Putamen (tissue), 1 donor: ENCODE data around the gene DRAXIN.
A peak's percentile ranks its signal among the peaks of the same experiment; 100 is the strongest.

ENCODE experiments used
- DNase-seq: peaks from one replicate; pipeline ENCODE4 v3.0.0-alpha.2; 2016; ENCODE audit warnings: low spot score

The DRAXIN gene

DNA sequence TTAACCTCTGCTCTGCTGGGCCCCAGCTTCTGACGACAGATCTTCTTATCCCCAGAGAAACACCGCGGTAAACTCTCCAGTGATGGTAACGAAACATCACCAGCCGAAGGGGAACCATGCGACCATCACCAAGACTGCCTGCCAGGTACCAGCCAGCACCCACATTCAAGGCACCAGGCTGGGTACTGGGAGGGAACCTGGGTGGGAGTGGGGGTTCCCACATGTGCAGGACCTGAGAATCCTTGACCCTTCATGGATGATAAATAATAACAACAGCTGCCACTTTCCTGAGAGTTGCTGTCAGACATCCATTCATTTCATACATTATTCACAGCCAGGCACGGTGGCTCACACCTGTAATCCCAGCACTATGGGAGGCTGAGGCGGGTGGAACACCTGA lies 20.8 kb downstream of the DRAXIN start:
- DNase-seq, result no peak

DNA sequence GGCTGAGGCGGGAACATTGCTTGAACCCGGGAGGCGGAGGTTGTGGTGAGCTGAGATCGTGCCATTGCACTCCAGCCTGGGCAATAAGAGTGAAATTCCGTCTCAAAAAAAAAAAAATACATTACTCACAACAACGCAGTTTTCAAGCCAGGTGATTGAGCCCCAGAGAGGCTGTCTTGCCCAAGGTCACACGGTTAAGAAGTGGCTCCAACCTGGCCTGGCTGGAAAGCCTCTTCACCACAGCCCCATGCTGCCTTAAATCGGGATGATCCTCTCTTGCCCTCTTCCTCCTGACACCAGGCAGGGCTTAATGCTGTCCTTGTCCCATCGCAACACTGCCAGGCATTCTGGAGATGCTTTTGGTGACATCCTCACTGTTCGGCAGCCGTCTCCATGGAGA lies 21.6 kb downstream of the DRAXIN start:
- DNase-seq, result no peak

DNA sequence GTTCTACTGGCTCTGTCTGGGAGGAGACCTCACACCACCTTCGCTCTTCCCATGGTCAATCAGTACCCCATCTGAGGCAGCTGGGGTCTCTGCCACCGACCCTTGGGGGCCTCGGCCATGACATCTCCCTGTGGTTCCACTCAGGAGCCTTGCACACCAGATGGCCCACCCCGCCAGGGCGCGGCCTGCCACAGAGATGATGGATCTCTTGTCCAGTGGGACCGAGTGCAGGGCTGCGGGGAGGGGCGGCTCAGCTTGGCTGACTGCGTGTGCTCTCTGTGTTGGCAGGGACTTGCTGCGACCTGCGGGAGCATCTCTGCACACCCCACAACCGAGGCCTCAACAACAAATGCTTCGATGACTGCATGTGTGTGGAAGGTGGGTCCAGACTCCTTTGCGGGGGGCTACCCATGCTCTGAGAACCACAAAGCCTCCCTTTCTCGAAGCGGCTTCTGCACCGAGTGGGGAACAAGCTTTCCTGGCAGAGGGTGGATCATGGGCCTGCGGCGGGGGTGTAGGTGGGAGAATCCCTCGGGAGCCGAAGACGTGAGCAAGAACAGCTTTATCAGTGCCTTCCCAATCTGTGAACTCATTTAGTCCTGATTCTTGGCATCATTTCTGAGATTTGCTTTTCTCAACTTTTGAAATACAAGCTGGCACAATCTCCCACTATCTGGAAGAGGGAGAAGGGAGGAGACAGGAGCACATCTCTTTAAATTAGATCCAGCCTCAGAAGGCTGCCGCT lies 23.5 kb downstream of the DRAXIN start:
- no peak for DNase-seq

DNA sequence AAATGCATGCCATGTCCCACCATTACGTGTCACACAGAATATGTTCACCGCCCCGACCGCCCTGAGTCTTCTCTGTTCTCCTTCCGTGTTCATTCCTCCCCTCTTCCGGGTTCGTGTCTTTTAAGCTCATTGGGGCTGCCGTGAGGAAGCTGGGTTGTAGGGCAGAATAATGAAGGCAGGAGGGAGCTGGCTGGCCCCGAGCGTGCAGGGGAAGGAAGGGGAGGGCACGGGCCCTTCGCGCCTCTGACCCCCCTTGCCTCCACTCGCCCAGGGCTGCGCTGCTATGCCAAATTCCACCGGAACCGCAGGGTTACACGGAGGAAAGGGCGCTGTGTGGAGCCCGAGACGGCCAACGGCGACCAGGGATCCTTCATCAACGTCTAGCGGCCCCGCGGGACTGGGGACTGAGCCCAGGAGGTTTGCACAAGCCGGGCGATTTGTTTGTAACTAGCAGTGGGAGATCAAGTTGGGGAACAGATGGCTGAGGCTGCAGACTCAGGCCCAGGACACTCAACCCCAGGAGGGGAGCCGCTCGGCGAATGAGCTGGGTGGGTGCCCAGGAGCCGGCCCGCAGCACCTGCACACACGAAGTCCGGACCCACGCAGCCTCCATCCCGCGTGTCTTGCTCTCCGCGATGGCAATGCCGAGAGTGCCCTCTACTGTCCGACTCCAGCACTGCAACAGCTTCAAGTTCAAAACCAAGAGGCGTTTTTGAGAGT lies 28.0 kb downstream of the DRAXIN start:
- DNase-seq, result peak; percentile 82

DNA sequence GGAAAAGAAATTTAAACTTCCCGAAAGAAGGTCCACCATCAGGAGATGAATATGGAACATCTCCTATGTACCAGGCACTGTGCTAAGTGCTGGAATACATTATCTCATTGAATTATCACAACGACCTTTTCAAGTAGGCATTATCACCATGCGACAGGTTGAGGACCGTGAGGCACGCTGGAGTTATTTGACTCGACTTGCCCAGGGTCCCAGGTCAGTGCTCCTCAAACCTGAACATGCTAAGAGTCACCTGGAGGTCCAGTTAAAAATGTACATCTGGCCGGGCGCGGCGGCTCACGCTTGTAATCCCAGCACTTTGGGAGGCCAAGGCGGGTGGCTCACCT lies 28.5 kb downstream of the DRAXIN start:
- DNase-seq, result no peak

DNA sequence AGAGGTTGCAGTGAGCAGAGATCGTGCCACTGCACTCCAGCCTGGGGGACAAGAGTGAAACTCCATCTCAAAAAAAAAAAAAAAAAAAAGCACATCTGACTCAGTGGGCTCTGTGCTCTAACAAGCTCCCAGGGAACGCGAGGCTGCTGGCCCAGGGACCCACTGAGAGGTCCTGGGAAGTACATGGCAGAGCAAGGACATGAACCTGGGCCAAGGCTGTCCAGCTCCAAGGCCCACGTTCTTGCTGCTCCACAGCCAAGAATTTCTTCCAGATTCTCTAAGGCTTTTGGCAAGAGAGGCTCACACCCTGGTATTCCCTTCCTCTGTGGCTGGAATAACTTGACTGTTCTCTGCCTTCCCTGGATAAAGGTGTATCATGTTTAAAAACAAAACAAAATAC lies 29.0 kb downstream of the DRAXIN start:
- no peak for DNase-seq

DNA sequence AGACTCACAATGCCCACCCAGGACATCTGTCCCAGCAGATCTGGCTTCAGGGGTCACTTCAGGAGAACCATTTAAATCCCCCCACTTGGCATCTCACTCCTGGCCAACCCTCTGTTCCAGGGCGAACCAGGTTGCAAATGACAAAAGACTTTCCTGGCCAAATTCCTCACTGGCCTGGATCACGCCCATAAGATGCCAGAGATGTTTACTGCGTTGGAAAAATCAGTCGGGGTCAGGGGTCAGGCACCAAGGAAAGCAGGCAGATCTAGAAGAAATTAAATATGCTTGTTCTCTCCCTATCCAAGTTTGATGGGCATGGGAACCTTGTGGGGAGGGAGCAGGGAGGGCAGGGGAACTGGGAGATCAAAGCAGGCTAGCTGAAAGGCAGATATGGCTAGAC lies 29.8 kb downstream of the DRAXIN start:
- DNase-seq, result no peak

DNA sequence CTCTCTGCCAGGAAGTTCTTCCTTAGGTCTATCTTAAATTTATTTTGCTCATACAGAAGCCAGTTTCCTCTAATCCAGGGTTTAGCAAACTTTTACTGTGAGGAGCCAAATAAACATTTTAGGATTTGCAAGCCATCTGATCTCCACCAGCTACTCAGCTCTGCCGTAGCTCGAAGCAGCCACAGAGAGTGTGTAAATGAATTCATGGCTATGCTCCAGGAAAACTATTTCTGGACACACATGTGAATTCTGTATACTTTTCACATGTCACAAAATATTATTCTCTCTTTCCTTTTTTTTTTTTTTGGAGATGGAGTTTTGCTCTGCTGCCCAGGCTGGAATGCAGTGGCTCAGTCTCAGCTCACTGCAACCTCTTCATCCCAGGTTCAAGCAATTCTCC lies 31.0 kb downstream of the DRAXIN start:
- DNase-seq, result no peak

DNA sequence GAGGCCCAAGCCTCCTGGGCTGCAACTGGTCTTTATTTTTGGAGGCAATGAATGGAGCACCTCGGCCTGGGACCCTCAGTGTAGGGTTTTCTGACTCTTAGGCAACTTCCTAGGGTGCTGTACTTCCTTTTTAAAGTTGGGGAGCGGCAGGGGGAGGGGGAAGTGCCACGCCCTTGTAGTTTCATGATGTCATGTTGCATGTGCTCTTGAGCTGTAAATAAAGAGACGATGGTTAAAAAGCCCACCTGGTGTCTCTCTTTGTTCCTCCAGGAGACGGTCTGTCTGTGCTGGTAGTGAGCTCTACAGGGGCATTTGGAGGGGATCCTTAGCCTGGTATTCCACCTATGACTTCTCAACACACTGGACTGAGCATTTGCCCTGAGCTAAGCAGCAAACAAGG lies 34.1 kb downstream of the DRAXIN start:
- DNase-seq, result no peak

DNA sequence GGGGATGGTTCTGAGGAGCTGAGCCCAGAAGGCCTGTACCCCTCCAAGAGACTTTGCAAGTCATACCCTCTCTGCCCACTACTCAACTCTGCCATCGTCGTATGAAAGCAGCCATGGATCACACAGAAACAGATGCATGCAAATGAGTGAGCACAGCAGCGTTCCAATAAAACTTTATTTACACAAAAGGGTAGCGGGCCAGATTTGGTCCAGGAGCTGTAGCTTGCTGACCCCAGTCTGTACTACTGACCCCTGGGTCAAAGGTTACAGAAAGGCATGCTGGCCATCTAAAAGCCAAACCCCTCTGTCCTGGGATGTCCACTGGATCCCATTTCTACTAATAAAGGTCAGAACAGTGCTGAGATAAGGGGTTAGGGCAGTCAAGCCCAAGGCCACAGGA lies 35.6 kb downstream of the DRAXIN start:
- DNase-seq, result no peak

DNA sequence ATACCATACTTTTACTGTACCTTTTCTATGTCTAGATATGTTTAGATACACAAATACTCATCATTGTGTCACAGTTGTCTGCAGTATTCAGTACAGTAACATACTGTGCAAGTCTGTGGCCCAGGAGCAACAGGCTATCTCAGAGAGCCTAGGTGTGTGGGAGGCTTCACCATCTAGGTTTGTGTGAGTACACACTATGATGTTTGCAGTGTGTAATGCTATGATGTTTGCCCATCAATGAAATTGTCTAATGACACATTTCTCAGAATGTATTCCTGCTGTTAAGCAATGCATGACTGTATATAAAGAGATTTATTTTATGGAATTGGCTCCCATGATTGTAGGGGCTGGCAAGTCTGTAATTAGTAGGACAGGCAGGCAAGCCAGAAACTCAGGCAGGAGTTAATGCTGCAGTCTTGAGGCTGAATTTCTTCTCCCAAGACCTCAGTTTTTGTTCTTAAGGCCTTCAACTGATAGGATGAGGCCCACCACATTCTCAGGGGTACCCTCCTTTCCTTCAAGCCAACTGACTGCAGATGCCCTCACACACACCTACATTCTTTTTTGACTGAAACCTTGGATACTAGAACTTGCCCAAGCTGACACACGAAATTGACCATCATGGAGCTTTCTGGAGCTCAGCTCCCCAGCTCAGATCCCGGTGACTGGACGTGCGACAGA lies 36.8 kb downstream of the DRAXIN start:
- DNase-seq, result no peak

DNA sequence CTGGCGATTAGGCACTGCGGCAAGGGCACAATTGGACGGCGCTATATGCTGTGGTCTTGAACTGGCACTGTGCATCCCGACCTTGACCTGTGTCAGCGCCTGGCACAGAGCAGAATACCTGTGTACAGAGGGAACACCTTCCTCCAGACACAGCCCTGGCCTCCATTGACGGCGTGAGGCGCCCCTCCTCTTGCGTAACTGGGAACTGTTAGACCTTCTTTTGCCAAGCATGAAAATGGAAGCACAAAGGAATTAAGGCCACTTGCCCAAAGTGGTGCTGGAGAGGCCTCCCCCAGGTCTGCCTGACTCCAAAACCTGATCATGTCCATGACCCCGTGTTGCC lies 37.6 kb downstream of the DRAXIN start:
- no peak for DNase-seq

DNA sequence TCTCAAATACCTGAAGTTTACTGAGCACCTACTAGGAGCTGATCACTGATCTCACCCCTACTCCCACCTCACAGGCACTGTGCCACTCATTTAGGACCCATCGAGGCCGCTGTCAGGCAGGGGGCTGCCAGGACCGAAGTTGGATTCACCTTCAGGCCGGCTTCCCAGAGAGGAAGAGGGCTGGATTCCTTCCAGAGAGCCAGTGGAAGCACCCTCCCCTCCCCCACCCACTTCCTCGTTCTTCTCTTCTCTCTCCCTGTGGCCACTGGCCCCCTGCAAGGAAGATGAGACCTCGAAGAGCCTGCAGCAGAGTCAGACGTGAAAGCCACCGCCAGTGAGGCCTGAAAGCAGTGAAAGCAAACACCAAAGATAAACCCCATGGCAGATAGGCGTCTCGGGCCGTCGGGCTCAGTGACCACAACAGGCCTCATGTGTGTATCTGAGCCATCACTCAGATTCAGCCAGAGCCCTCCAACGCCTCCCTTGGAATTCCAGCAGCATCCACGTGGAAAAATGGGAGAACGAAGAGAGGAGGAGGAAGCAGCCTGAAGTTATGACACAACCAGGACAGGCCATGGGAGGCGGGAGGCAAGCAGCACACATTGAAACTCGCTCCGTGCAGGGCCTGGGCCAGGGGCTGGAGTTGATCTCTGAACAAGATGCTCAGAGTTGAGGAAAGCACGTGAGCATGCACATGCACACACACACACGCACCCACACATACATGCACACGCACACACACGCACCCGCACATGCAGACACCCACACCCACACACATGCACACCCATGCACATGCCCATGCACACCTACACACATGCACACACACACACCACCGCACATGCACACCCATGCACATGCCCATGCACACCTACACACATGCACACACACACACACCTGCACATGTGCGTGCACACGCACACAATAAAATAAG lies 38.3 kb downstream of the DRAXIN start:
- peak; percentile 36 for DNase-seq

DNA sequence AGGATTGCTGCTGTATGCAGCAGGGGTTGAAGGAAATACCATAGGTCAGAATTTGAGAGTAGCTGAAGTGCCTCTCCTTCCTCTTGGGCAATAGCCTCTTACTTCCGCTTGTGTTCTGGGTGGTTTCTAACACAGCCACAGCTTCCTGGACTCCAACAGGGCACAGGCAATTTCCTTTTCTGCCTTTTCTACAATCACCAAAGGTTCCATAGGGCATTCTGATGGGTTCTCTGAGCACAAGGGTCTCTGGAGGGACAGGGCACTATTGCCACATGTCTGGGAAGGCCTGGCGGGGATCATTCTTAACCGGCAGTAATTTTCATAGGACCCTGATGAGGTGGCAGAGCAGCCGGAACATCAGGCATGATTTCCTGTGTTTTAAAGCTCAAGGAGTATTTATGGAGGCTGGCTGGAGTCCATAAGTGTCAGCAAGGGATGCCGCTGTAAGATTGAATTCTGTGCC lies 39.0 kb downstream of the DRAXIN start:
- peak; percentile 34 for DNase-seq

DNA sequence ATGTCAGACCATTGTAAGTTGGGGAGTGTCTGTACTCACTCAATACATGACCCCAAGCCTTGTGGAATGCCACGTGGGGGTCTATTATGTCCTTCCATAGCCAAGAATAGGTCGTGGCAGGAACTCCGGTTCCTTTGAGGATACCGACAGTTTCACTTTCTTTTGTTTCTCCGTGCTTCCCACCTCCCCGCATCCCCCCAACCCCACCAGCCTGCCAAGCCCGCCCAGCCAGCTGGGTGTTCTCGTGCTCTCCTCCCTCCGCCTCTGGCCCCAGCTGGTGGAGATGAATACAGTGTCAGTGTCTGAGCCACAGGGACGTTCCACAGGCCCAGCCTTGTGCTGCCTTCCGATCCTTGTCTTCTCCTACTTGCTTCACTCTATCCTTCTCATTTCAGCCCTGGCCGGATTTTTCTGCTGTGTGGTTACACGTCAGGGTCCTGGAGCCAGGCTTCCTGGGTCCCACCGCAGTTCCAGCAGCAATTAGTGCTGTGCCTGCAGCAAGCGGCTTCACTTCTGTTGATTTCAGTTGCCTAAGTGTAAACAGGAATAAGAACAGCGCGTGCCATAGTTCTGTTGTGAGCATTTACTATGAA lies 40.3 kb downstream of the DRAXIN start:
- peak; percentile 92 for DNase-seq

DNA sequence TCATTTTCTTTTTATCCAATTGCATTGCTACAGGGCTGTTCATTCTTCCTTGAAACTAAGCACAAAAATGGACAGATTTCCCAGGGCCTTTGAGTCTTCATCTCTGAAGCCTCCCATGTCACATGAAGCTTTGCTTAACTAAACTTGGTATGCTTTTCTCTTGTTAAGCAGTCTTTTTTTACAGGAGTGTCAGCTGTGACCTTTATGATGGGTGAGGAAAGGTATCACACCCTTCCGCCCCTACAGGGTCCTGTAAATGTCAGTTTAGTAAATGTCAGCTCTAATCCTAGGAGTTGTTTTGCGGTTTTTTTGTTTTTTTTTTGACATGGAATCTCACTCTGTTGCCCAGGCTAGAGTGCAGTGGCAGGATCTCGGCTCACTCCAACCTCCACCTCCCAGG lies 41.8 kb downstream of the DRAXIN start:
- DNase-seq, result no peak

DNA sequence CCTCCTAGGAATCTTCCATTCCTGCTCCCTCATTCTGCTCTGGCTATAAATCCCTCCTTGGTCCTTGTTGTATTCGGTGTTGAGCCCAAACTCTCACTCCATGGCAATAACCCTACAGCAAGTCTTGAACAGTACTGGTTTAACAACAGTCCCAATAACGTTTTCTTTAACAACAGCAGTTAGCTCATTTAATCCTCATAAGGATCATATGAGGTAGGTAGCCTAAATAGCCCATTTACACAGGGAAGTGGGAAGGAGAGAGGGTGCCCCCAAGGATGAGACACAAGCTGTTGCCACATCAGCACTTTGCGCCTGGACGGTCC lies 44.0 kb downstream of the DRAXIN start:
- no peak for DNase-seq

DNA sequence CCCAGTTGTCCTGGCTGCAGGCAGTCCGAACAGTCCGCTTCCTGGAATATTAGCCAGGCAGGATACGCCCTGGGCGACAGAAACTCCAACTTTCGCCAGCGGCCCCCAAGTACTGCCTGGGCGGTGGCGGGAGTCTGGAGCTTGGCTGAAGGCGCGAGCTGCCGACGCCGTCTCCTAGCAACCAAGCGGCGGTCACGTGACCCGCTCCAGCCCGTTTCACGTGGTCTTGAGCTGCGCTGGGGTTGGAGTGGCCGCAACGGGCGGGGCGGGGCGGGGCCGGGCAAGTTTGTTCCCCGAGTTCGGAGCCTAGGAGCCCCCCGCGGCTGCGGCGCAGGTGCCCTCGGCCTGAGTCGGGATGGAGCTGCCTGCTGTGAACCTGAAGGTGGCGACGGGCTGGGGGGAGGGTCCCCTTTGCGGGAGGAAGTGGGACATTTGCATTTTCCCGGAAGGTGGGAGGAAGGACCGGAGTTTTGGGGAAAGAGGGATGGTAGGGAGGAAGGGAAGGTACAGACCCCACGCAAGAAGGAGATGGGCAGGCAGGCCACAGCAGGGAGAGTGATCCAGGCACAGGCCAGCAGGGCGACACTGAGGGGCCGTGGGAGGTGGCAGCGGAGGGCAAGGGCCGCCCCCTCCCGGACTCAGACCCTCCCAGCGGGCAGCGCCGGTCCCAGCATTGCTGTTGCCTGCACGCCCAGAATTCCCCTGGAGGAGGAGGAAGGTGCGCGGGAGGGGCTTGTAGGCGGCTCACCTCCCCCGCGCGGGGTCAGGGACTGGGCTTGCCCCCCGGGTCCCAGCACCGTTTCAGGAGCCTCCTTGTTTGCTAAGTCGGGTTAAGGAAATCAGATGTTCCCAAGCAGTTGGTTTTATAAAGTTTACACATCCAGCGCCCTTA lies 44.6 kb downstream of the DRAXIN start, which contains the start of gene AGTRAP:
Gene AGTRAP (plus strand): TSS at position 283 of the 892 bp plus-strand sequence. CDS start 73 bp downstream, at position 356.
- peak; percentile 93 for DNase-seq

DNA sequence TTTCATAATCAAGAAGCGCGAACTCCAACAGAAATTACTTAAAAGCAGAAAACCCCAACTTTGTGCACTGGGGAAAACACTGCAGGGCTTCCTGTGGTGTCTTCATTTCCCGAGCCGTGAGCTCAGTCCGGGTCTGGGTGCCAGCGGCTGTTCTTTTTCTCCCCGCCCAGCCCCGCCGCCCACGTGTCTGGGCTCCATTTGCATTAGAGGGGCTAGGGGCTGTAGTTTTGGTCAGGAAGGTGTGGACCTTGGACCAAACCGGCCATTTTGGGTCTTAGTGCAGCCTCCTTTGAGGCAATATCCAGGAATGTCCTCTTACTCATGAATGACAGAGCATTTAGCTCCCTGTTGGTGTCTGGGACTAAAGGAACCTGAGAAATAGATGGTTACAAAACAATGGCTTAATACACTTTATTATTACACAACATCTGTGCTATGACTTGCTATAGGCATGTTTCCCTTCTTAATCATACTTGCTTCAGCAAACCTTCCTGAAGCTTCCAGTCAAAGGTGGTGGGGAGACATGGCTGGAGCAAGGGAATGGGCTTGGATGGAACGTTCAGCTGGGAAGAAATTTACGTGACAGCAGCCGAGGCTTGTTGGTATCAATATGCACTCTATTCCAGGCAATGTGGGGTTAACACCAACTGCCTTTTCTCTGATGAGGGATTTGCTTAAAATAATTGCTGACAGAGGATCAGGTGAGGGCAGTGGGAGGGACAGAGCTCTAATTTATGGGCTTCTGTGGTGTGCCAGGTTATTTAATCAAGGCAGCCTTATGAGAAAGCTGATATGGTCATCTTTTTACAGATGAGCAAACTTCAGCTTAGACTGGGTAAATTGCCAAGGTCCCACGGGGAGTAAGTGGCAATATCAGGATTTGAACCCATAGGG lies 45.5 kb downstream of the DRAXIN start:
- DNase-seq, result peak; percentile 27

DNA sequence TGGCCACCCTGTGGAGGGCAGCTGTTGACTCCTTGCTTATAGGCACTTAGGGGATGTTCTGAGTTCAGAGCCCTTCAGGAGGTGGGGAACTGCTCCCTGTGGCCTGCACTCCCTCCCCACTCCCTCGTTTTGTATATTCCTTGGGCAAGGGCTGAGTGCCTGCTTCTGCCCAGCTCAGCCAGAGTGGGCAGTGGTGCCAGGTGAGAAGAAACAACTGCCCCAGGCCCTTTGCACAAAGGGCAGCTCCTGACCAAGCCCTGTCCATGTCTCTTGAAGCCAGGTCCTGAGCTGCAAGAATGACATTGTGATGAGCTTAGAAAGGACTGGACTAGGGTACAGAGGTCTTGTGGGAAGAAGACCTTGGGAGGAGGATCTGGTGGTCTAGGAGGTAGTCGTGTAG lies 46.6 kb downstream of the DRAXIN start:
- no peak for DNase-seq
